RWPE1 (cell line): ENCODE measurements around the gene TCTN2.

Source experiments
- CTCF ChIA-PET: fragments of 350-600 bp; sonication (Branson Sonifier 250); formaldehyde crosslinking; extraction: SDS; loops from one replicate; lab custom pipeline; 2021; lab: Yijun Ruan, JAX
- POLR2A ChIA-PET: fragments of 400-600 bp; formaldehyde crosslinking; extraction: SDS; loops from one replicate; lab custom pipeline; 2020; ENCODE audit warnings: antibody characterized with exemption; ENCODE audit not compliant: low non-redundant PET; lab: Yijun Ruan, JAX
- DNase-seq: peaks from one replicate; pipeline ENCODE4 v3.0.0; 2012; ENCODE audit warnings: low spot score
- H3K27ac ChIP-seq: fragments of 450-650 bp; 2 replicates; pipeline ENCODE4 v1.5.1; 2017
- CTCF ChIP-seq: fragments of 450-650 bp; conservative IDR thresholded peaks from 2 replicates; pipeline ENCODE4 v1.5.1; 2017; ENCODE audit warnings: low read depth, mild to moderate bottlenecking

Gene TCTN2

GRCh38 chr12:123678981-123679380 lies 8.1 kb downstream of the TCTN2 start:
- ChIA-PET CTCF (interaction anchor here (0.6 to 0.7 kb wide), 2 partner anchors 338 to 585 kb away, joined by 3 read pairs; no protein-coding TSS in a partner anchor), POLR2A (no interaction called here)
- no peak overlapping the region for H3K27ac ChIP-seq
- no peak for DNase-seq
- TF ChIP-seq CTCF, result no peak

GRCh38 chr12:123681605-123682004 lies 10.7 kb downstream of the TCTN2 start:
- CTCF ChIA-PET, result interaction anchor here (1.1 kb wide), 1 partner anchor 21 kb away, joined by 4 read pairs; no protein-coding TSS in a partner anchor
- POLR2A ChIA-PET, result no interaction called here
- no peak overlapping the region for H3K27ac ChIP-seq
- no peak for DNase-seq
- TF ChIP-seq CTCF, result no peak

DNA sequence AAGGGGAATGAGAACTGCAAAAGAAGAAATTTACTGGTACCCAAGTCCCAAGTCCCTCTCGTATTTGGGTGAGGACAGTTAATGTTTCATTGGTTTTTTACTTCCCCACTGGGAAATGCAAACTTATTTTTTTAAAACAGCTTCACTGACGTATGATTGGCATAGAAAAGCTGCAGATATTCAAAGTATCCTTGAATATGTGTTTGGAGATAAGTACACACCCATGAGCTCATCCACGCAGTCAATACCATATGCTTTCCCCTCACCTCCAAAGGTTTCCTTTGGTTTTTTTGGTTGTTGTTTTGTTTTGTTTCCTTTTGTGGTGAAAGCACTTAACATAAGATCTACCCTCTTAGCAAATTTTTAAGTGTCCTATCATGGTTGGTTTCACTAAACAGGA lies 13.1 kb downstream of the TCTN2 start:
- no peak for TF ChIP-seq CTCF
- no peak overlapping the region for H3K27ac ChIP-seq
- POLR2A ChIA-PET, result no interaction called here
- CTCF ChIA-PET, result no interaction called here
- no peak for DNase-seq

GRCh38 chr12:123686636-123687190 lies 15.8 kb downstream of the TCTN2 start:
- DNase-seq, result no peak
- TF ChIP-seq CTCF, result no peak
- ChIA-PET POLR2A (no interaction called here), CTCF (no interaction called here)
- no peak overlapping the region for H3K27ac ChIP-seq

- CTCF ChIA-PET, result no interaction called here
- no peak for TF ChIP-seq CTCF
- DNase-seq, result peak; percentile 55
- POLR2A ChIA-PET, result no interaction called here
- H3K27ac ChIP-seq, result 0 out of 2 replicates have a peak overlapping the region, but pooled peaks have one; percentile 41
Measured at GRCh38 chr12:123690191-123690840, 19.4 kb downstream of the TCTN2 start.

- TF ChIP-seq CTCF, result no peak
- ChIA-PET CTCF (interaction anchor here (0.6 kb wide), 1 partner anchor 30 kb away, joined by 3 read pairs; no protein-coding TSS in a partner anchor), POLR2A (no interaction called here)
- no peak for DNase-seq
- no peak overlapping the region for H3K27ac ChIP-seq
Measured at GRCh38 chr12:123696207-123696606, 25.3 kb downstream of the TCTN2 start.
